ENCODE results near the gene KRTAP4-8. TPM values are rescaled to one million over a fixed set of nuclear protein-coding genes. Genes with fewer than 3 reads are reported as not detected.
"Not testable (repeated sequence)": the region's sequence is repeated elsewhere in the genome, so short reads cannot be mapped to it uniquely, and the experiment has no call there.

The KRTAP4-8 gene
- total RNA-seq, 4 donors from 2014 or later: not detected

DNA sequence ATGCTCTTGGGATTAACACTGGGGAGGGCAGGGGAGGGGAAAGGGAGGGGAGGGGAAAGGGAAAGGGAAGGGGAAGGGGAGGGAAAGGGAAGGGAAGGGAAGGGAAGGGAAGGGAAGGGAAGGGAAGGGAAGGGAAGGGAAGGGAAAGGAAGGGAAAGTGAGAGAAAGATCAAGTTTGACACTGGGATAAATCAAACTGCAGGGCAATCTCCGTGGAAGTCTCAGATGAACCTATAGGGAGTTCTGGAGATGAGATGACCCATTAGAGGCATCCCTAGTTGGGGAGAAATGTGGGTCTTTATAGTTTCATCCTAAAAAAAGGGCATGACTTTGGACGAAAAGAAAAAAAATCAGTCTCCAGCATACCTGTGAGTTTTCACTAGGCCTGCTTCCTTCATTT is 23.8 kb upstream of the KRTAP4-8 start:
- TF ChIP-seq, protein P1, sequence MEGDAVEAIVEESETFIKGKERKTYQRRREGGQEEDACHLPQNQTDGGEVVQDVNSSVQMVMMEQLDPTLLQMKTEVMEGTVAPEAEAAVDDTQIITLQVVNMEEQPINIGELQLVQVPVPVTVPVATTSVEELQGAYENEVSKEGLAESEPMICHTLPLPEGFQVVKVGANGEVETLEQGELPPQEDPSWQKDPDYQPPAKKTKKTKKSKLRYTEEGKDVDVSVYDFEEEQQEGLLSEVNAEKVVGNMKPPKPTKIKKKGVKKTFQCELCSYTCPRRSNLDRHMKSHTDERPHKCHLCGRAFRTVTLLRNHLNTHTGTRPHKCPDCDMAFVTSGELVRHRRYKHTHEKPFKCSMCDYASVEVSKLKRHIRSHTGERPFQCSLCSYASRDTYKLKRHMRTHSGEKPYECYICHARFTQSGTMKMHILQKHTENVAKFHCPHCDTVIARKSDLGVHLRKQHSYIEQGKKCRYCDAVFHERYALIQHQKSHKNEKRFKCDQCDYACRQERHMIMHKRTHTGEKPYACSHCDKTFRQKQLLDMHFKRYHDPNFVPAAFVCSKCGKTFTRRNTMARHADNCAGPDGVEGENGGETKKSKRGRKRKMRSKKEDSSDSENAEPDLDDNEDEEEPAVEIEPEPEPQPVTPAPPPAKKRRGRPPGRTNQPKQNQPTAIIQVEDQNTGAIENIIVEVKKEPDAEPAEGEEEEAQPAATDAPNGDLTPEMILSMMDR (IDR thresholded peaks at IDR 0.05): no peak
- Histone ChIP-seq H3K27me3 (peaks cover 0 to 4% of the 10 kb centered on the region in 2 donors), H3K36me3 (no peaks in the 10 kb centered on the region), H3K9me3 (no peaks in the 10 kb centered on the region), H3K27ac (no peak overlapping the region), H3K4me1 (no peaks in the 10 kb centered on the region), H3K4me3 (no peak overlapping the region)
- DNase-seq (ENCODE audit: low spot score in 2 of 2): no peak
- 88 to 94% methylated on average over 2 of the region's 2 CpGs for WGBS, 2 donors

DNA sequence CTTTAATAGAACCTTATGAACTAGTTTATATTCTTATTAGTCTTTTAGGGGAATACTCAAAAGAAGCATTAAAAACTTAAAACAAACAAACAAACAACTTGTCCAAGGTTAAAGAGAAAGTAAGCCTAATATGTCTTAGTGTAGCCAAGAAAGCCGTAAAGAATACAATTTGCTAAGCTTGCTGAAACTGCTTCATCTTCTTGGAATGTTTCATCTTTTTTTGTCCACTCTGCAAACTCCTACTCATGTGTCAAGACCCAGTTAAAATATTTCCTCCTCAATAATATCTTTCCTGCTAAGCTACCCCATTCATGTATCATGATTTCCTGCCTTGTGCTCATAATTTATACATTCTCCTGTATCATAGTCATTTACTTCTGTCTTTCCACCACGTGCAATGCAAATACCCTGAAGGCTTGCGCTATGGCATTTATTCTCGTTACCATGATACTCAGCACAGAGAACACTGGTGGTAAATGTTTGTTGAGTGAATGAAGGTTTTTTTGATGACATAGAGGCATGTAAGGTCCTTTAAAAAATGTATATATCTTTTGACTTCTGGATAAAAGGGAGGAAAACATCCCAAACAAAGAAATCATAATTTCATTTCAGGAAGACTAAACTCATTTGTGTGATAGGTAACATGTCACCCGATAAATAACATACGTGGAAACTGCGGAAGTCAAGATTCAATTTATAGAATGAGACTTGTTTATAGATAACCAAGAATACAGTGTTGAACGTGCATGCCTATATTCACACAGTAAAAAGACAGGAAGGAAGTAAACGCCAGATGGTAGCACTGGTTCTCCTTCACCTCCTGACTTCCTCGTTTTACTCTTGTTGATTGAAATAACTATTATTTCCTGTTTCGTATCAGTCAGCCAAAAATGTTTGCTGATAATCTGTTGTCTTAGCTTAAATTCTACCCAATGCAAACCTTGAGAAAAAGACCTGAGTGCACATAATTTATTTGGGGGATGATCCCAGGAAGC is 22.1 kb upstream of the KRTAP4-8 start:
- 58 to 67% methylated on average over 11 of the region's 11 CpGs for WGBS, 2 donors
- not testable (repeated sequence) for H3K4me1 ChIP-seq; H3K27me3 ChIP-seq; DNase-seq (ENCODE audit: low spot score in 2 of 2); H3K36me3 ChIP-seq; H3K27ac ChIP-seq; H3K9me3 ChIP-seq; H3K4me3 ChIP-seq

DNA sequence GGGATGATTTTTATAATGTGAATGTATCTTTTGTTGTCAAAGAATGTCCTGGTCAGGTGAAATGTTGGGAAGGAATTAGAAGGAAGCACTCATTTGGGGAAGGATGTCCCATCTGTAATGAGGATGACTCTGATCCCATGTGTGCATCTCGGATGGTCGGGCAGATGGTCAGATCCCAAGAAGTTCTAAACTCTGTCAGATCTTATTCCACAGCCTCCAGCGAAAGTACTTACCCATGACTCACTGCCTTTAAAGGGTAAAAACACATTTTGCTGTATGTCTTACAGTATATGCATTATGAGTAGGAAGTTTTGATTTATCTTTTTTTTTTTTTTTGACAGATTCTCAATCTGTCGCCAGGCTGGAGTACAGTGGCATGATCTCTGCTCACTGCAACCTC is 20.8 kb upstream of the KRTAP4-8 start:
- Histone ChIP-seq H3K4me1 (no peaks in the 10 kb centered on the region), H3K4me3 (no peak overlapping the region), H3K36me3 (no peaks in the 10 kb centered on the region), H3K9me3 (no peaks in the 10 kb centered on the region), H3K27me3 (no peaks in the 10 kb centered on the region), H3K27ac (no peak overlapping the region)
- TF ChIP-seq EP300 (IDR thresholded peaks at IDR 0.05): no peak
- TF ChIP-seq POLR2A (IDR thresholded peaks at IDR 0.05): no peak
- TF ChIP-seq, protein P1 (IDR thresholded peaks at IDR 0.05): no peak
- no peak for DNase-seq (ENCODE audit: low spot score in 2 of 2)
- WGBS, 2 donors: 85 to 88% methylated on average over 4 of the region's 4 CpGs

DNA sequence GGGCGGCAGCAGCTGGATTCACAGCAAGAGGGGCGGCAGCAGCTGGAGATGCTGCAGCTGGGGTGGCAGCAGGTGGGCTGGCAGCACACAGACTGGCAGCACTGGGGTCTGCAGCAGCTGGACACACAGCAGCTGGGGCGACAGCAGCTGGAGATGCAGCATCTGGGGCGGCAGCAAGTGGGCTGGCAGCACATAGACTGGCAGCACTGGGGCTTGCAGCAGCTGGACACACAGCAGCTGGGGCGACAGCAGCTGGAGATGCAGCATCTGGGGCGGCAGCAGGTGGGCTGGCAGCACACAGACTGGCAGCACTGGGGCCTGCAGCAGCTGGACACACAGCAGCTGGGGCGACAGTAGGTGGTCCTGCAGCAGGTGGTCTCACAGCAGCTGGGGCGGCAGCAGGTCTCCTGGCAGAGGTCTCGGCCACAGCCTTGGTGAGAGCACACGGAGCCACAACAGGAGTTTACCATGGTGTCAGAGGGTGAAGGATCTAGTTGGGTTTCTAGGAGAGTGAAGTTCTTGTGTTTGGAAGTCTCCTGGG is 20.0 kb upstream of the KRTAP4-8 start, which contains the start of gene KRTAP4-11:
Gene KRTAP4-11 (minus strand): TSS at position 528 of the 541 bp plus-strand sequence. CDS start 58 bp downstream, at position 470.
- H3K27ac ChIP-seq; H3K27me3 ChIP-seq; H3K36me3 ChIP-seq; H3K4me3 ChIP-seq; H3K9me3 ChIP-seq; H3K4me1 ChIP-seq; DNase-seq (ENCODE audit: low spot score in 2 of 2): not testable (repeated sequence)
- WGBS, 2 donors: 72 to 80% methylated on average over 10 of the region's 10 CpGs

DNA sequence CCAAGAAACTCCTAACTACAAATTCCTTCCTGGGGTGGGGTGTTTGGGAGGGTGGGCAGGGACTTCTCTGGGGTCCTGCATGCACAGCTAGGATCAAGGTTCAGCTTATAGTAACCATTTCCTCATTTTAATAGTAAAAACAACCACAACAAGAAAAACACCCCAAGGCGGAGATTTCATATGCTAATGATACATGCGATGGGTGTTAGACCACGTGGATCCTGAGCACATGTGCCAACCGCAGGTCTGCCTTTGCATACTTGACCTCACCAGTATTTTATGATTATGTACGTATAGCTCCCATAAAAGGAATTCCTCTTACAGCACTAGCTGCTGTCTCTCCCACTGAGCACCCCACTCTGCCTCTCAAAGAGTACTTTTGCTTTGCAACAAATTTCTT is 18.4 kb upstream of the KRTAP4-8 start:
- Histone ChIP-seq H3K4me1 (no peaks in the 10 kb centered on the region), H3K27ac (no peak overlapping the region), H3K27me3 (no peaks in the 10 kb centered on the region), H3K36me3 (no peaks in the 10 kb centered on the region), H3K9me3 (no peaks in the 10 kb centered on the region), H3K4me3 (no peak overlapping the region)
- TF ChIP-seq POLR2A (IDR thresholded peaks at IDR 0.05) (no peak), EP300 (IDR thresholded peaks at IDR 0.05) (no peak)
- TF ChIP-seq, protein P1 (IDR thresholded peaks at IDR 0.05): no peak
- no peak for DNase-seq (ENCODE audit: low spot score in 2 of 2)
- 45 to 46% methylated on average over 5 of the region's 5 CpGs for WGBS, 2 donors

DNA sequence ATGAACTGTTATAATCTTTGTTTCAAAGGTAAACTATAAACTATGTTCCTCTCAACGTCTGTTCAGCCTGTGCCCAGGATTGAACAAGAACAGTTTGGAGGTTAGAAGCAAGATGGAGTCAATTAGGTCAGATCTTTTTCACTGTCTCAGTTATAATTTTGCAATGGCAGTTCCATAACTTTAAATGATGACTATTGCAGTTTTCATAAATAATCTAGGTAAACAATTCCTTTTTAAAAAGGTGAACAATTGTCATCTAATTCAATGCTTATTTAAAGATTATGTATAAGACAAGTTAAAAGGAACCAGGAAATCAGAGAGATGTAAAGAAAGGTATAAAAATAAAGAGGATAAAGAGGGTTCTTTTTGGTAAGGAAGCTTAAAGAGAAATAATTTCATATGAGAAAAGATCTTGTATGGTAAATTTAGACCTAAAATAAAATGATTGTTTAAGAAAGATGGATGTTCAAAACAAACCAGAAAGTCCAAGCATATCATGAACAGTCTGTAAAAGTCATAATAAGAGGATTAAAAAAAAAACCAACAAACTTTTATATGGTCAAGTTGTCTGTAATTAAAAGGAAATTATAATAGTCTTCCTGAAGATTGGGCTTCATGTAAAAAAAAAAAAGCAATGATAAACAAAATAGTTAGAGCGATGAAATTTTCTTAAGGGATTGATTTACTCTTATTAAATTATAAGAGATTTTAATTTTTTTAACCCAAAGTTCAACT is 13.4 kb upstream of the KRTAP4-8 start:
- DNase-seq (ENCODE audit: low spot score in 2 of 2): no peak
- H3K4me1 ChIP-seq: no peaks in the 10 kb centered on the region
- H3K9me3 ChIP-seq: no peaks in the 10 kb centered on the region
- no peaks in the 10 kb centered on the region for H3K27me3 ChIP-seq
- no peaks in the 10 kb centered on the region for H3K36me3 ChIP-seq
- WGBS, 2 donors: 76 to 85% methylated on average over 2 of the region's 2 CpGs
- no peak overlapping the region for H3K4me3 ChIP-seq
- TF ChIP-seq, protein P1 (IDR thresholded peaks at IDR 0.05): no peak
- no peak for TF ChIP-seq POLR2A (IDR thresholded peaks at IDR 0.05)
- no peak for TF ChIP-seq EP300 (IDR thresholded peaks at IDR 0.05)
- no peak overlapping the region for H3K27ac ChIP-seq

DNA sequence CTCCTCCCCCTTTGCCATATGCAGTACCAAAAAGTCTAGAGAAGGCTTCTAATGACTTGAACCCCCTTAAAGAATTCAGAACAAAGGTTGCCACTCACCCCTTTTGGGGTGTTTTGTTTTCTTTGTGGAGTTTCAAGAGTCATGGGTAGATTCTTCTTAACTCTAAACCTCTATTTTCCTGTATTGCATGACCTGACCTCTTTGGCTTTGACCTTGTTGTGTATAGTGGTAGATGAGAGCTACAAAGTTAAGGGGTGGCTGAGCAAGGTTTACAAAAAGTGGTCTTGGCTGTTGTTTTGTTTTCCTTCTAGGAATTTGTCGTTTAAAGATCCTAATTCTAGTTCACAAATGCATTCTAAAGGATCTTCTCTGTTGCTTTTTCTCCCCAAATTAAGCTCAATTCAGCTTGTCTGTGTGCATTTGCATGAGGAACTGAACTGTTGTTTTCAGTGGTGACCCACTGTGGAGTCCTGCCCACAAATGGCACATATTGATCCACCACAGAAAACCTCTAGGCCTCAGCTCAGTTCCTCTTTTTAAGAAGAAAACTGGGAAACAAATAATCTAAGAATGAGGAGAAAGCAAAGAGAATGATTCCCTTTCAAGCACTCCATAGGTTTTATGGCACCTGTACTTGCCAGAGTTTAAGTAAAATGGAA is 10.9 kb upstream of the KRTAP4-8 start:
- 0 to 23% methylated on average over 1 of the region's 1 CpG for WGBS, 2 donors

More for the DNA sequence above, 10.9 kb upstream of the KRTAP4-8 start:
- not testable (repeated sequence) for DNase-seq (ENCODE audit: low spot score in 2 of 2); H3K9me3 ChIP-seq; H3K27ac ChIP-seq; H3K27me3 ChIP-seq; H3K4me3 ChIP-seq; H3K36me3 ChIP-seq; H3K4me1 ChIP-seq
